Ascending aorta (tissue), 2 donors: Measurements from ENCODE around the gene NPAS4. TPM values are rescaled to one million over a fixed set of nuclear protein-coding genes. Genes with fewer than 3 reads are reported as not detected.

Experiments
- DNase-seq, 2 donors: peaks; one replicate each; pipeline ENCODE4 v3.0.0-alpha.2; 2019; ENCODE audit warnings: low spot score in 2 of 2
- H3K27ac ChIP-seq, 2 donors: fragments of 200-600 bp; sonication (generic); one replicate each; pipeline ENCODE4 v1.5.1; 2016 to 2017; ENCODE audit warnings: mild to moderate bottlenecking in 1 of 2
- H3K27me3 ChIP-seq: fragments of 200-600 bp; sonication (generic); one replicate; pipeline ENCODE4 v1.5.1; 2017
- H3K36me3 ChIP-seq, 2 donors: fragments of 200-600 bp; sonication (generic); one replicate each; pipeline ENCODE4 v1.5.1; 2016
- H3K4me1 ChIP-seq, 2 donors: fragments of 200-600 bp; sonication (generic); one replicate each; pipeline ENCODE4 v1.5.1; 2016 to 2017; ENCODE audit warnings: mild to moderate bottlenecking in 1 of 2
- H3K4me3 ChIP-seq, 2 donors: fragments of 200-600 bp; sonication (generic); one replicate each; pipeline ENCODE4 v1.5.1; 2016 to 2017; ENCODE audit warnings: mild to moderate bottlenecking in 1 of 2
- H3K9me3 ChIP-seq, 2 donors: fragments of 200-600 bp; sonication (generic); one replicate each; pipeline ENCODE4 v1.5.1; 2016
- intact Hi-C: fragments of 100-400 bp; cut with DNase I; formaldehyde crosslinking; loops from one replicate; pipeline ENCODE4 v1.15.1; 2023
- total RNA-seq: library from RNA; depleted of rRNA; stranded (reverse); fragments of >200 nt; gene quantifications from one replicate; pipeline ENCODE4 v1.1.0, GENCODE V29; 2016
- TF ChIP-seq, protein P1 (sequence below), 3 experiments: fragments of 200-600 bp in 2 of 3; fragments of 450-650 bp in 1 of 3; sonication (generic) in 2 of 3; IDR thresholded peaks; one replicate each; pipeline ENCODE4 v1.5.1; 2016 to 2019; ENCODE audit warnings: antibody characterized with exemption in 3 of 3, mild to moderate bottlenecking in 1 of 3, moderate library complexity in 1 of 3

NPAS4 gene
- total RNA-seq, 1 donor from 2014 or later = 5.0 TPM

DNA sequence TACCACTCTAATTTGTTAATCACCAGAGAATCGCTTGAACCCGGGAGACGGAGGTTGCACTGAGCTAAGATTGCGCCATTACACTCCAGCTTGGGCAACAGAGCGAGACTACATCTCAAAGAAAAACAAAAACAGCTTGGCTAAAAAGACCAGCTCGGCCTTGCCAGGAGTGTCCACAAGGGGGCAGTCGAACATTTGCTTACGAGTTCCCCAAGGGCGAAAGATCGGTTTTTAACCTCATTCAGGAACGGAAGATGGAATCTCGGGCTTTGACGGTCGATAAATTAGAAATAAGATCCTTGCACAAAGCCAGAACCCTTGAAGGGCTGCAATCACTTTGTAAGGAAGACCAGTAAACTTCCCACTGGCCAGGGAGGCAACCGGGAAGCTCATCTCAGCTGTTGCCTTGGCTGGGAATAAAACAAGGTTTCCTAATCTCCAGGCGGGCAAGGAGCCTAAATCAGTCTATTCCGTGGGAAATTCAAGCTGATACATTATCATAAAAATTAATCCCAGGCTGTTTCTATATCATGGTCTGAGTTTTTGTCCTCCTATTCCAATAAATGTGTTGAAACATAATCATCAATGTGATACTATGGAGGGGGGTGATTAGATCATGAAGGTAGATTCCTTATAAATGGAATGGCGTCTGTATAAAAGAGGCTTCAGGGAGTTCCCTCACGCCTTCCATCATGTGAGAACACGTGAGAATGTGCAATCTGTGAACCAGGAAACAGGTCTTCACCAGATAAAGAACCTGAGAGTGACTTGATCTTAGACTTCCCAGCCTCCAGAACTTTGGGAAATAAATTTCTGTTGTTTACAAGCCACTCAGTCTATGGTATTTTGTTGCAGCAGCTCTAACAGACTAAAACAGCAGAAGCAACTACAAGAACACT, 34.4 kb upstream of the NPAS4 start:
- no peaks in the 10 kb centered on the region for H3K36me3 ChIP-seq
- H3K27ac ChIP-seq = no peak overlapping the region
- DNase-seq = peak; percentile 45 to 92
- intact Hi-C loops = loop anchor here (5.0 kb wide), 1 partner anchor 74 kb away; no protein-coding TSS in a partner anchor
- H3K9me3 ChIP-seq = no peaks in the 10 kb centered on the region
- H3K27me3 ChIP-seq = no peaks in the 10 kb centered on the region
- H3K4me1 ChIP-seq = peaks cover 0 to 2% of the 10 kb centered on the region in 2 donors
- H3K4me3 ChIP-seq = peak overlapping the region in 1 of 2 donors; percentile 54
- TF ChIP-seq, protein P1, sequence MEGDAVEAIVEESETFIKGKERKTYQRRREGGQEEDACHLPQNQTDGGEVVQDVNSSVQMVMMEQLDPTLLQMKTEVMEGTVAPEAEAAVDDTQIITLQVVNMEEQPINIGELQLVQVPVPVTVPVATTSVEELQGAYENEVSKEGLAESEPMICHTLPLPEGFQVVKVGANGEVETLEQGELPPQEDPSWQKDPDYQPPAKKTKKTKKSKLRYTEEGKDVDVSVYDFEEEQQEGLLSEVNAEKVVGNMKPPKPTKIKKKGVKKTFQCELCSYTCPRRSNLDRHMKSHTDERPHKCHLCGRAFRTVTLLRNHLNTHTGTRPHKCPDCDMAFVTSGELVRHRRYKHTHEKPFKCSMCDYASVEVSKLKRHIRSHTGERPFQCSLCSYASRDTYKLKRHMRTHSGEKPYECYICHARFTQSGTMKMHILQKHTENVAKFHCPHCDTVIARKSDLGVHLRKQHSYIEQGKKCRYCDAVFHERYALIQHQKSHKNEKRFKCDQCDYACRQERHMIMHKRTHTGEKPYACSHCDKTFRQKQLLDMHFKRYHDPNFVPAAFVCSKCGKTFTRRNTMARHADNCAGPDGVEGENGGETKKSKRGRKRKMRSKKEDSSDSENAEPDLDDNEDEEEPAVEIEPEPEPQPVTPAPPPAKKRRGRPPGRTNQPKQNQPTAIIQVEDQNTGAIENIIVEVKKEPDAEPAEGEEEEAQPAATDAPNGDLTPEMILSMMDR (IDR thresholded peaks at IDR 0.05) = peak; percentile 57 to 95 (median 93)

DNA sequence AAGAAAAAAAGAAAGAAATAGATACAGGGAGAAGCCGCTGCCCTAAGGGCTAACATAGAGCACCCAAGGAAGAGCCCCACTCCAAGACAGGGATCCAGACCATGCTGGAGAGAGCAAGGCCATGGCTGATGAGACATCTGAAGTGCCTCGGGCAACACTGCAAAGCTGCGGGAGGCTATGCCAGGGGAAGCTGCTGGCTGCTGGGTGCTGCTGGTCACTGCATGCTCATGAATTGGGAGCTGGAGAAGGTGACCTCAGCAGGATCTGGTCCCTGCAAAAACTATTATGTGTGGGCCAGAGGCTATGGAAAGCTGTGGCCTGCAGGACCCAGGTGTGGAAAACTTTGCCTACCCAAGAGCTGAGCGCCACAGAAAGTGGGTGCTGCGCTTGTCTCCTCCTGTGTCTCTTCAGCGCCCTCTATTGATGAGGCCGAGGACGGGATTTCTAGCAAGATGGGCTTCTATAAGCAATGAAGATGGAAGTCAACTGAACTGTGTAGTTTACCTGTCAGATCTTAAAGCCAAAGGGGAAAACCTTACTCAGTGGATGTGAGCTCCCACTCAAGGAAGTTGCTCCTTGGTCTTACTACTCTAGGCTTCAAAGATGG, 32.0 kb upstream of the NPAS4 start:
- Histone ChIP-seq H3K4me3 (no peak overlapping the region), H3K27me3 (no peaks in the 10 kb centered on the region), H3K4me1 (peaks cover 0 to 2% of the 10 kb centered on the region in 2 donors), H3K9me3 (no peaks in the 10 kb centered on the region), H3K36me3 (no peaks in the 10 kb centered on the region), H3K27ac (no peak overlapping the region)
- peak in 1 of 2 donors; percentile 75 for DNase-seq
- TF ChIP-seq, protein P1 (IDR thresholded peaks at IDR 0.05) = peak; percentile 29 to 66 (median 34)
- intact Hi-C loops = loop anchor here (5.0 kb wide), 1 partner anchor 77 kb away; no protein-coding TSS in a partner anchor

DNA sequence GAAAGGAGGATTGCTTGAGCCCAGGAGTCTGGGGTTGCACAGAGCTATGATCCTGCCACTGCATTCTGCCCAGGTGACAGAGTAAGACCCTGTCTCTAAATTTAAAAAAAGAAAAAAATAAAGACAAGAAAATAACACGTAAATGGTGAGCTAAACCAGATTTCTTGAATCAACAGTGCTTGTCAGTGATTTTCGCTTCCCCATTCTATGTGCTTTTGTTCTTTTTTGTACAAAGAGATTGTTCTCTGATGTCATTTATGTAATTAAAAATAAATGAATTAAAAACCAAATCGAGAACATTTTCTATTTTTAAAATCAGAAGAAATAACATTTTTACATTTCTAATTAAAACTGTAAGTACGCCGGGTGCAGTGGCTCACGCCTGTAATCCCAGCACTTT, 29.5 kb upstream of the NPAS4 start:
- no peak overlapping the region for H3K27ac ChIP-seq
- intact Hi-C loops = no loop called here
- no peak overlapping the region for H3K4me3 ChIP-seq
- no peaks in the 10 kb centered on the region for H3K27me3 ChIP-seq
- no peaks in the 10 kb centered on the region for H3K36me3 ChIP-seq
- TF ChIP-seq, protein P1 (IDR thresholded peaks at IDR 0.05) = no peak
- no peak for DNase-seq
- H3K4me1 ChIP-seq = peaks cover 0 to 2% of the 10 kb centered on the region in 2 donors
- no peaks in the 10 kb centered on the region for H3K9me3 ChIP-seq

DNA sequence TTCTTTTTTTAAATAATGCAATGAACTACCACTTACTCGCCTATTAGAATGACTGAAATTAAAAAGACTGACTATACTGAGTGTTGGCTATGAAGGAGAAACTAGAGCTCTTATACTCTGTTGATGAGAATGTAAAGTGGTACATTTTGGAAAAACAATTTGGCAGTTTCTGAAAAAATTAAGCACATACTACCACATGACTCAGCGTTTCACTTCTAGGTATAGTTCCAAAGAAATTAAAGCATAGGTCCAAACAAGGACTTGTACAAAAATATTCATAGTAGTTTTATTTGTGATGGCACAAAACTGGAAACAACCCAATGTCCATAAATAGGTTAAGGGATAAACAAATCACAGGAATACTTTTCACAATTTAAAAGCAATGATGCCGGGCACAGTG, 26.9 kb upstream of the NPAS4 start:
- Histone ChIP-seq H3K9me3 (no peaks in the 10 kb centered on the region), H3K27me3 (no peaks in the 10 kb centered on the region), H3K36me3 (no peaks in the 10 kb centered on the region), H3K4me3 (peak overlapping the region in 1 of 2 donors; percentile 23), H3K4me1 (no peaks in the 10 kb centered on the region), H3K27ac (no peak overlapping the region)
- intact Hi-C loops = no loop called here
- DNase-seq = no peak
- TF ChIP-seq, protein P1 (IDR thresholded peaks at IDR 0.05) = no peak

DNA sequence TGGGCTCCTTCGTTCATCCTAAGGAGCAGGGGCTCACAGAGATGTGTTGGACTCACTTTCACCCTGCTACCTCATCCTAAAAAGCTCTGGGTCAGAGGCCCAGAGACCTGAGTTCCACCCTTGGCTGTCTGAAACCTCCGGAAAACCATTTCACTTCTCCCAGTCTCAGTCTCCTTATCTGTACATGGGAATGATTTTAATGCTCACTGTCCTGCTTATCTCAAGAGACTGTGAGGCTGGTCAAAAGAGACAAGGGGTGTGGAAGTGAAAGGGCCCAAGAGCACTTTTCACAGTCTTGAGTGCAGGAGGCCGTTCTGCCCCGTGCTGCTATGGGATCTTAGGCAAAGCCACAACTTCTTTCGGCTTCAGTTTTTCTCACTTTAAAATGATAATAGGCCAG, 13.2 kb upstream of the NPAS4 start:
- intact Hi-C loops = loop anchor here (1.0 to 10.0 kb wide), 5 partner anchors 23 to 427 kb away; partner anchors contain the start of genes MRPL11 and PELI3
- peaks cover 11 to 17% of the 10 kb centered on the region in 2 donors for H3K4me1 ChIP-seq
- H3K9me3 ChIP-seq = no peaks in the 10 kb centered on the region
- TF ChIP-seq, protein P1 (IDR thresholded peaks at IDR 0.05) = no peak
- no peak for DNase-seq
- no peak overlapping the region for H3K27ac ChIP-seq
- H3K27me3 ChIP-seq = no peaks in the 10 kb centered on the region
- no peaks in the 10 kb centered on the region for H3K36me3 ChIP-seq
- no peak overlapping the region for H3K4me3 ChIP-seq
